ENCODE measurements around the gene ZNF791. TPM values are rescaled to one million over a fixed set of nuclear protein-coding genes. Genes with fewer than 3 reads are reported as not detected.

ZNF791 gene
- total and polyA plus RNA-seq, 2 of the 13 experiments (the other 11 are each of a cell fraction or from before 2014, with no cell fraction given), result 12.8 to 17.4 TPM

DNA sequence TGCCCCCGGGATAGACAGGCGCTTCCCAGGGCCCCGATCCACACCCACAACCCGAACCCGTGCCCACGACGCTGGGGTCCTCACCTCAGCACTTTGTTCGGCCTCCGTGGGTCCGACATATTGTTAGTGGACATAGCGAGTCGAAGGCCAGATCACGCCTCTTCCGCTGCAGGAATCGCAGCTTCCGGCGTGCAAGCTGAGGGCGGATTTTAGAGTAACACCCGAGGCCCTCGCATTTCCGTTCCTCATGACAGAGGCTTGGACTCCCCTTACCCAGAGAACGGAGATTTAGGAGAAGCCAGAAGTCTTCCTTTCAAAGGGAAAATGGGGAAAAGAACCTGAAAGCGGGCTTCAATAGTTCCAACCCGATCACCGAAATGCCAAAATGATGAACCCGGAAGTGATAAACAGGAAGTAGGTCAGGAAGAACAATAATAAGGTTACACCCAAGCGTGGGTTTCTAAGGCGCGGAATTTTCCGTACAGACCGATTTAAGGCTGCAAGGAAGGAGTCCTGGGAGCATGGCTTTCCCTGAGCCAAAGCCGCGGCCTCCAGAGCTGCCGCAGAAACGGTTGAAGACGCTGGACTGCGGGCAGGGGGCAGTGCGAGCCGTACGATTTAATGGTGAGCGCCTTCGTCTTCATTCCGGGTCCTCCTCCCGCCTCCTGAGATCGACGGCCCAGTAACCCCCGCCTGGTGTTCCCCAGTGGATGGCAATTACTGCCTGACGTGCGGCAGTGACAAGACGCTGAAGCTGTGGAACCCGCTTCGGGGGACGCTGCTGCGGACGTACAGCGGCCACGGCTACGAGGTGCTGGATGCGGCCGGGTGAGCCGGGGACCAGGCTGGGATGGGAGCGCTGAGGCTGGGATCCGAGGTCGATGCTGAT, 58.8 kb downstream of the ZNF791 start (continued):
- TF ChIP-seq, protein P1, sequence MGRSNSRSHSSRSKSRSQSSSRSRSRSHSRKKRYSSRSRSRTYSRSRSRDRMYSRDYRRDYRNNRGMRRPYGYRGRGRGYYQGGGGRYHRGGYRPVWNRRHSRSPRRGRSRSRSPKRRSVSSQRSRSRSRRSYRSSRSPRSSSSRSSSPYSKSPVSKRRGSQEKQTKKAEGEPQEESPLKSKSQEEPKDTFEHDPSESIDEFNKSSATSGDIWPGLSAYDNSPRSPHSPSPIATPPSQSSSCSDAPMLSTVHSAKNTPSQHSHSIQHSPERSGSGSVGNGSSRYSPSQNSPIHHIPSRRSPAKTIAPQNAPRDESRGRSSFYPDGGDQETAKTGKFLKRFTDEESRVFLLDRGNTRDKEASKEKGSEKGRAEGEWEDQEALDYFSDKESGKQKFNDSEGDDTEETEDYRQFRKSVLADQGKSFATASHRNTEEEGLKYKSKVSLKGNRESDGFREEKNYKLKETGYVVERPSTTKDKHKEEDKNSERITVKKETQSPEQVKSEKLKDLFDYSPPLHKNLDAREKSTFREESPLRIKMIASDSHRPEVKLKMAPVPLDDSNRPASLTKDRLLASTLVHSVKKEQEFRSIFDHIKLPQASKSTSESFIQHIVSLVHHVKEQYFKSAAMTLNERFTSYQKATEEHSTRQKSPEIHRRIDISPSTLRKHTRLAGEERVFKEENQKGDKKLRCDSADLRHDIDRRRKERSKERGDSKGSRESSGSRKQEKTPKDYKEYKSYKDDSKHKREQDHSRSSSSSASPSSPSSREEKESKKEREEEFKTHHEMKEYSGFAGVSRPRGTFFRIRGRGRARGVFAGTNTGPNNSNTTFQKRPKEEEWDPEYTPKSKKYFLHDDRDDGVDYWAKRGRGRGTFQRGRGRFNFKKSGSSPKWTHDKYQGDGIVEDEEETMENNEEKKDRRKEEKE (IDR thresholded peaks at IDR 0.05), result no peak
- TF ChIP-seq SCMH1 (CRISPR knock-in tag; IDR thresholded peaks at IDR 0.05; ENCODE audit: borderline replicate concordance), result no peak
- TF ChIP-seq NR2F1 (CRISPR knock-in tag; IDR thresholded peaks at IDR 0.05), result no peak
- TF ChIP-seq AHR (CRISPR knock-in tag; IDR thresholded peaks at IDR 0.05), result no peak
- no peak for TF ChIP-seq RFX1 (IDR thresholded peaks at IDR 0.05)
- TF ChIP-seq ATM (IDR thresholded peaks at IDR 0.05; ENCODE audit: borderline replicate concordance), result no peak
- TF ChIP-seq, protein P2, sequence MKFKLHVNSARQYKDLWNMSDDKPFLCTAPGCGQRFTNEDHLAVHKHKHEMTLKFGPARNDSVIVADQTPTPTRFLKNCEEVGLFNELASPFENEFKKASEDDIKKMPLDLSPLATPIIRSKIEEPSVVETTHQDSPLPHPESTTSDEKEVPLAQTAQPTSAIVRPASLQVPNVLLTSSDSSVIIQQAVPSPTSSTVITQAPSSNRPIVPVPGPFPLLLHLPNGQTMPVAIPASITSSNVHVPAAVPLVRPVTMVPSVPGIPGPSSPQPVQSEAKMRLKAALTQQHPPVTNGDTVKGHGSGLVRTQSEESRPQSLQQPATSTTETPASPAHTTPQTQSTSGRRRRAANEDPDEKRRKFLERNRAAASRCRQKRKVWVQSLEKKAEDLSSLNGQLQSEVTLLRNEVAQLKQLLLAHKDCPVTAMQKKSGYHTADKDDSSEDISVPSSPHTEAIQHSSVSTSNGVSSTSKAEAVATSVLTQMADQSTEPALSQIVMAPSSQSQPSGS (CRISPR knock-in tag; IDR thresholded peaks at IDR 0.05), result 0 out of 2 replicates have a peak, but pooled peaks have one; percentile 29
- TF ChIP-seq, protein P3, sequence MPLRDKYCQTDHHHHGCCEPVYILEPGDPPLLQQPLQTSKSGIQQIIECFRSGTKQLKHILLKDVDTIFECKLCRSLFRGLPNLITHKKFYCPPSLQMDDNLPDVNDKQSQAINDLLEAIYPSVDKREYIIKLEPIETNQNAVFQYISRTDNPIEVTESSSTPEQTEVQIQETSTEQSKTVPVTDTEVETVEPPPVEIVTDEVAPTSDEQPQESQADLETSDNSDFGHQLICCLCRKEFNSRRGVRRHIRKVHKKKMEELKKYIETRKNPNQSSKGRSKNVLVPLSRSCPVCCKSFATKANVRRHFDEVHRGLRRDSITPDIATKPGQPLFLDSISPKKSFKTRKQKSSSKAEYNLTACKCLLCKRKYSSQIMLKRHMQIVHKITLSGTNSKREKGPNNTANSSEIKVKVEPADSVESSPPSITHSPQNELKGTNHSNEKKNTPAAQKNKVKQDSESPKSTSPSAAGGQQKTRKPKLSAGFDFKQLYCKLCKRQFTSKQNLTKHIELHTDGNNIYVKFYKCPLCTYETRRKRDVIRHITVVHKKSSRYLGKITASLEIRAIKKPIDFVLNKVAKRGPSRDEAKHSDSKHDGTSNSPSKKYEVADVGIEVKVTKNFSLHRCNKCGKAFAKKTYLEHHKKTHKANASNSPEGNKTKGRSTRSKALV (CRISPR knock-in tag; IDR thresholded peaks at IDR 0.05), result 0 out of 2 replicates have a peak, but pooled peaks have one; percentile 35
- TF ChIP-seq ZNF577 (CRISPR knock-in tag; IDR thresholded peaks at IDR 0.05; ENCODE audit: borderline replicate concordance, low read depth), result no peak
- no peak for TF ChIP-seq ZNF460 (CRISPR knock-in tag; IDR thresholded peaks at IDR 0.05; ENCODE audit: borderline replicate concordance)
- no peak for TF ChIP-seq ZNF761 (CRISPR knock-in tag; conservative IDR thresholded peaks at IDR 0.05)
- TF ChIP-seq ZNF792 (CRISPR knock-in tag; IDR thresholded peaks at IDR 0.05), result no peak
- TF ChIP-seq ZNF205 (CRISPR knock-in tag; IDR thresholded peaks at IDR 0.05), result 0 out of 2 replicates have a peak, but pooled peaks have one; percentile 13
- no peak for TF ChIP-seq HMG20A (CRISPR knock-in tag; IDR thresholded peaks at IDR 0.05; ENCODE audit: borderline replicate concordance)
- TF ChIP-seq SOX5 (CRISPR knock-in tag; IDR thresholded peaks at IDR 0.05; ENCODE audit: borderline replicate concordance), result no peak
- TF ChIP-seq ZNF343 (CRISPR knock-in tag; IDR thresholded peaks at IDR 0.05), result no peak
- TF ChIP-seq POLR2AphosphoS2 (IDR thresholded peaks at IDR 0.05; ENCODE audit: low read depth, low read length), result no peak; the same call in 1 of the 2 replicates
- TF ChIP-seq, protein P4, sequence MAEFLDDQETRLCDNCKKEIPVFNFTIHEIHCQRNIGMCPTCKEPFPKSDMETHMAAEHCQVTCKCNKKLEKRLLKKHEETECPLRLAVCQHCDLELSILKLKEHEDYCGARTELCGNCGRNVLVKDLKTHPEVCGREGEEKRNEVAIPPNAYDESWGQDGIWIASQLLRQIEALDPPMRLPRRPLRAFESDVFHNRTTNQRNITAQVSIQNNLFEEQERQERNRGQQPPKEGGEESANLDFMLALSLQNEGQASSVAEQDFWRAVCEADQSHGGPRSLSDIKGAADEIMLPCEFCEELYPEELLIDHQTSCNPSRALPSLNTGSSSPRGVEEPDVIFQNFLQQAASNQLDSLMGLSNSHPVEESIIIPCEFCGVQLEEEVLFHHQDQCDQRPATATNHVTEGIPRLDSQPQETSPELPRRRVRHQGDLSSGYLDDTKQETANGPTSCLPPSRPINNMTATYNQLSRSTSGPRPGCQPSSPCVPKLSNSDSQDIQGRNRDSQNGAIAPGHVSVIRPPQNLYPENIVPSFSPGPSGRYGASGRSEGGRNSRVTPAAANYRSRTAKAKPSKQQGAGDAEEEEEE (CRISPR knock-in tag; IDR thresholded peaks at IDR 0.05; ENCODE audit: borderline replicate concordance), result no peak; the same call in 1 of the 2 replicates
- TF ChIP-seq ZNF136 (CRISPR knock-in tag; IDR thresholded peaks at IDR 0.05; ENCODE audit: low read depth), result no peak
- no peak for TF ChIP-seq NRL (CRISPR knock-in tag; IDR thresholded peaks at IDR 0.05; ENCODE audit: borderline replicate concordance)
- TF ChIP-seq RFX5 (IDR thresholded peaks at IDR 0.05; ENCODE audit: low read depth, low read length), result no peak
- TF ChIP-seq TSC22D2 (CRISPR knock-in tag; IDR thresholded peaks at IDR 0.05; ENCODE audit: borderline replicate concordance), result no peak
